A549 (cell line): ENCODE measurements around the gene EHD2.

Experiments used
- CBX8 ChIP-seq: fragments of 200-600 bp; sonication (generic); IDR thresholded peaks from 2 replicates; pipeline ENCODE4 v1.6.1; 2016
- CHD2 ChIP-seq: fragments of 150-350 bp; IDR thresholded peaks from 2 replicates; pipeline ENCODE4 v1.6.1; 2014; ENCODE audit warnings: low read length; ENCODE audit not compliant: partially characterized antibody
- CTCF ChIP-seq: fragments of >200 bp; sonication (Bioruptor Twin); formaldehyde crosslinking; IDR thresholded peaks from 3 replicates; pipeline ENCODE4 v1.5.1; 2016
- EP300 ChIP-seq, 2 experiments: fragments of >200 bp; sonication (Bioruptor Twin); formaldehyde crosslinking; IDR thresholded peaks; 2 replicates in 1 of 2; 3 replicates in 1 of 2; pipeline ENCODE4 v1.6.1; 2016 to 2017
- HDAC2 ChIP-seq: fragments of 200-600 bp; sonication (generic); IDR thresholded peaks from 2 replicates; pipeline ENCODE4 v1.6.1; 2016
- KDM1A ChIP-seq: fragments of 200-600 bp; sonication (generic); IDR thresholded peaks from 2 replicates; pipeline ENCODE4 v1.6.1; 2016; ENCODE audit warnings: low read depth, mild to moderate bottlenecking
- MAX ChIP-seq: IDR thresholded peaks from 2 replicates; pipeline ENCODE4 v1.6.1; 2012
- PBX3 ChIP-seq: IDR thresholded peaks from 2 replicates; pipeline ENCODE4 v1.6.1; 2012
- POLR2A ChIP-seq: IDR thresholded peaks from 2 replicates; pipeline ENCODE4 v1.6.1; 2012; ENCODE audit warnings: mild to moderate bottlenecking, low read length
- RAD21 ChIP-seq, 2 experiments: fragments of >200 bp in 1 of 2; sonication (Bioruptor Twin) in 1 of 2; formaldehyde crosslinking in 1 of 2; IDR thresholded peaks in 1 of 2; conservative IDR thresholded peaks in 1 of 2; 2 replicates in 1 of 2; 3 replicates in 1 of 2; pipeline ENCODE4 v1.6.1; 2012 to 2018; ENCODE audit warnings: inconsistent platforms in 1 of 2
- REST ChIP-seq: fragments of 200-600 bp; sonication (generic); IDR thresholded peaks from 2 replicates; pipeline ENCODE4 v1.6.1; 2016; ENCODE audit warnings: antibody characterized with exemption, mild to moderate bottlenecking, moderate library complexity
- RNF2 ChIP-seq: fragments of 200-600 bp; sonication (generic); IDR thresholded peaks from 2 replicates; pipeline ENCODE4 v1.6.1; 2016; ENCODE audit warnings: low read depth, mild to moderate bottlenecking, antibody characterized with exemption, moderate library complexity, borderline replicate concordance

- TF ChIP-seq CTCF, result no peak
- TF ChIP-seq HDAC2, result no peak
- no peak for TF ChIP-seq CHD2
- TF ChIP-seq PBX3, result no peak
- no peak for TF ChIP-seq RNF2
- TF ChIP-seq POLR2A, result no peak
- no peak for TF ChIP-seq CBX8
- TF ChIP-seq KDM1A, result no peak
- TF ChIP-seq RAD21 (conservative IDR thresholded peaks at IDR 0.05 in 1 of 2, IDR thresholded peaks at IDR 0.05 in 1 of 2), result no peak
- no peak for TF ChIP-seq MAX
- no peak for TF ChIP-seq REST
- TF ChIP-seq EP300 (IDR thresholded peaks at IDR 0.05), result no peak
These were observed 11.3 kb upstream of the EHD2 start for GRCh38 chr19:47701717-47702552.
